ENCODE results near the gene GPR35. TPM values are rescaled to one million over a fixed set of nuclear protein-coding genes. Genes with fewer than 3 reads are reported as not detected.
A peak's percentile ranks its signal among the peaks of the same experiment; 100 is the strongest.

Gene GPR35
- total and polyA plus RNA-seq, 2 of the 13 experiments (the other 11 are each of a cell fraction or from before 2014, with no cell fraction given), result 27.1 to 44.2 TPM

GRCh38 chr2:240586919-240587800 lies 38.1 kb upstream of the GPR35 start (continued):
- TF ChIP-seq TBX2 (CRISPR knock-in tag; IDR thresholded peaks at IDR 0.05; ENCODE audit: borderline replicate concordance), result no peak; the same call in none of the 2 replicates
- TF ChIP-seq ELK4 (CRISPR knock-in tag; IDR thresholded peaks at IDR 0.05; ENCODE audit: borderline replicate concordance), result no peak
- TF ChIP-seq PHF20 (CRISPR knock-in tag; IDR thresholded peaks at IDR 0.05), result peak; percentile 1; the same call in 1 of the 2 replicates
- no peak; the same call in 1 of the 2 replicates for TF ChIP-seq ZFP36L1 (CRISPR knock-in tag; IDR thresholded peaks at IDR 0.05)
- no peak for TF ChIP-seq GABPA (IDR thresholded peaks at IDR 0.05; ENCODE audit: low read depth, low read length)
- no peak for TF ChIP-seq GABPA (CRISPR knock-in tag; IDR thresholded peaks at IDR 0.05; ENCODE audit: low read depth)
- no peak; the same call in 1 of the 2 replicates for TF ChIP-seq CSRNP1 (CRISPR knock-in tag; IDR thresholded peaks at IDR 0.05)
- no peak for TF ChIP-seq RFX1 (IDR thresholded peaks at IDR 0.05)
- TF ChIP-seq RBM22 (optimal IDR thresholded peaks at IDR 0.05; ENCODE audit: low read length), result no peak
- no peak for TF ChIP-seq REPIN1 (CRISPR knock-in tag; IDR thresholded peaks at IDR 0.05; ENCODE audit: borderline replicate concordance, low read depth)
- TF ChIP-seq RAD21 (CRISPR knock-in tag; IDR thresholded peaks at IDR 0.05), result no peak
- 0 out of 2 replicates have a peak, but pooled peaks have one; percentile 59 for TF ChIP-seq KMT2A (CRISPR knock-in tag; IDR thresholded peaks at IDR 0.05)
- no peak for TF ChIP-seq ZNF234 (CRISPR knock-in tag; conservative IDR thresholded peaks at IDR 0.05)
- 0 out of 2 replicates have a peak, but pooled peaks have one; percentile 82 for TF ChIP-seq PAX8 (CRISPR knock-in tag; IDR thresholded peaks at IDR 0.05; ENCODE audit: borderline replicate concordance)
- no peak; the same call in 1 of the 2 replicates for TF ChIP-seq ZNF317 (CRISPR knock-in tag; IDR thresholded peaks at IDR 0.05)
- 0 out of 2 replicates have a peak, but pooled peaks have one; percentile 29 for TF ChIP-seq SP5 (CRISPR knock-in tag; IDR thresholded peaks at IDR 0.05; ENCODE audit: borderline replicate concordance, low read depth)
- peak; percentile 38; the same call in 1 of the 2 replicates for TF ChIP-seq ZNF691 (CRISPR knock-in tag; IDR thresholded peaks at IDR 0.05; ENCODE audit: borderline replicate concordance, low read depth)
- TF ChIP-seq ZNF18 (CRISPR knock-in tag; IDR thresholded peaks at IDR 0.05; ENCODE audit: insufficient replicate concordance), result peak; percentile 60
- no peak for TF ChIP-seq CERS6 (CRISPR knock-in tag; IDR thresholded peaks at IDR 0.05)
- no peak for TF ChIP-seq SRF (IDR thresholded peaks at IDR 0.05; ENCODE audit: low read depth, low read length)
- TF ChIP-seq DR1 (CRISPR knock-in tag; IDR thresholded peaks at IDR 0.05), result no peak
- no peak for TF ChIP-seq ISX (CRISPR knock-in tag; conservative IDR thresholded peaks at IDR 0.05)
